Inferior parietal cortex (tissue), 1 donor: ENCODE data around the gene NEGR1.

Experiments used
- DNase-seq: peaks from one replicate; pipeline ENCODE4 v3.0.0-alpha.2; 2016; ENCODE audit errors: extremely low spot score

The NEGR1 gene

GRCh38 chr1:71695084-71695483 is 587.3 kb downstream of the NEGR1 start:
- DNase-seq: no peak

- no peak for DNase-seq
Observed at GRCh38 chr1:71693581-71693980, 588.8 kb downstream of the NEGR1 start.

GRCh38 chr1:71689635-71690034 is 592.7 kb downstream of the NEGR1 start:
- no peak for DNase-seq

- DNase-seq: no peak
Observed at GRCh38 chr1:71687376-71687775, 595.0 kb downstream of the NEGR1 start.

- no peak for DNase-seq
Observed at GRCh38 chr1:71676979-71677925, 605.1 kb downstream of the NEGR1 start.

GRCh38 chr1:71668065-71668464 is 614.3 kb downstream of the NEGR1 start:
- no peak for DNase-seq

GRCh38 chr1:71667216-71667615 is 615.1 kb downstream of the NEGR1 start:
- no peak for DNase-seq

GRCh38 chr1:71666609-71667008 is 615.7 kb downstream of the NEGR1 start:
- DNase-seq: no peak

- no peak for DNase-seq
Observed at GRCh38 chr1:71660411-71660810, 621.9 kb downstream of the NEGR1 start.

GRCh38 chr1:71657891-71658679 is 624.3 kb downstream of the NEGR1 start:
- no peak for DNase-seq

GRCh38 chr1:71656902-71657301 is 625.4 kb downstream of the NEGR1 start:
- DNase-seq: no peak

- no peak for DNase-seq
Observed at GRCh38 chr1:71655604-71656003, 626.7 kb downstream of the NEGR1 start.

GRCh38 chr1:71653952-71654351 is 628.4 kb downstream of the NEGR1 start:
- no peak for DNase-seq

- DNase-seq: no peak
Observed at GRCh38 chr1:71651214-71651613, 631.1 kb downstream of the NEGR1 start.

GRCh38 chr1:71650119-71650518 is 632.2 kb downstream of the NEGR1 start:
- no peak for DNase-seq

GRCh38 chr1:71649608-71650007 is 632.7 kb downstream of the NEGR1 start:
- DNase-seq: peak; percentile 41

- no peak for DNase-seq
Observed at GRCh38 chr1:71647513-71648300, 634.6 kb downstream of the NEGR1 start.

- DNase-seq: no peak
Observed at GRCh38 chr1:71645015-71645414, 637.3 kb downstream of the NEGR1 start.

GRCh38 chr1:71641903-71642302 is 640.4 kb downstream of the NEGR1 start:
- no peak for DNase-seq

- DNase-seq: no peak
Observed at GRCh38 chr1:71640998-71641397, 641.3 kb downstream of the NEGR1 start.

- DNase-seq: no peak
Observed at GRCh38 chr1:71640116-71640515, 642.2 kb downstream of the NEGR1 start.
